Inflammatory macrophage treated with lipopolysaccharide for 1 hour (primary cell): ENCODE data around the gene ATP9A.
"Not testable (repeated sequence)": the region's sequence is repeated elsewhere in the genome, so short reads cannot be mapped to it uniquely, and the experiment has no call there.

ENCODE experiments used
- DNase-seq, 2 donors: peaks; one replicate each; pipeline ENCODE4 v3.0.0-alpha.2; 2020 to 2022

Gene ATP9A

GRCh38 chr20:51796340-51796739 is 28.1 kb upstream of the ATP9A start:
- no peak for DNase-seq

- no peak for DNase-seq
These were observed 24.8 kb upstream of the ATP9A start for GRCh38 chr20:51792960-51793359.

- DNase-seq = no peak
These were observed 23.4 kb upstream of the ATP9A start for GRCh38 chr20:51791626-51792025.

GRCh38 chr20:51790256-51790655 is 22.1 kb upstream of the ATP9A start:
- no peak for DNase-seq

GRCh38 chr20:51789434-51789833 is 21.2 kb upstream of the ATP9A start:
- DNase-seq = no peak

GRCh38 chr20:51788822-51789221 is 20.6 kb upstream of the ATP9A start:
- no peak for DNase-seq

GRCh38 chr20:51784299-51784698 is 16.1 kb upstream of the ATP9A start:
- no peak for DNase-seq

- not testable (repeated sequence) for DNase-seq
These were observed 10.1 kb upstream of the ATP9A start for GRCh38 chr20:51778229-51778759.

GRCh38 chr20:51775241-51775640 is 7.1 kb upstream of the ATP9A start:
- no peak for DNase-seq

GRCh38 chr20:51772236-51772635 is 4.0 kb upstream of the ATP9A start:
- DNase-seq = no peak

- DNase-seq = no peak
These were observed 1.9 kb upstream of the ATP9A start for GRCh38 chr20:51769976-51770615.

GRCh38 chr20:51768759-51769517 is 748 bp upstream of the ATP9A start:
- no peak for DNase-seq

- peak in 1 of 2 donors; percentile 11 for DNase-seq
These were observed 960 bp downstream of the ATP9A start for GRCh38 chr20:51766994-51767866.

GRCh38 chr20:51765381-51765780 is 2.8 kb downstream of the ATP9A start:
- DNase-seq = not testable (repeated sequence)

- peak; percentile 20 to 47 for DNase-seq
These were observed 4.1 kb downstream of the ATP9A start for GRCh38 chr20:51763965-51764602.

- DNase-seq = no peak
These were observed 7.2 kb downstream of the ATP9A start for GRCh38 chr20:51760905-51761546.

- no peak for DNase-seq
These were observed 8.2 kb downstream of the ATP9A start for GRCh38 chr20:51759769-51760510.

GRCh38 chr20:51758978-51759544 is 9.1 kb downstream of the ATP9A start:
- DNase-seq = no peak

GRCh38 chr20:51757226-51757625 is 11.0 kb downstream of the ATP9A start:
- DNase-seq = no peak

- no peak for DNase-seq
These were observed 11.5 kb downstream of the ATP9A start for GRCh38 chr20:51756653-51757052.

GRCh38 chr20:51753220-51753619 is 15.0 kb downstream of the ATP9A start:
- not testable (repeated sequence) for DNase-seq
